ENCODE data around the gene KATNAL1.

GRCh38 chr13:30321256-30321655 lies 13.9 kb upstream of the KATNAL1 start:
- no peak for TF ChIP-seq POLR2A (IDR thresholded peaks at IDR 0.05; ENCODE audit: low read length)
- no peak for TF ChIP-seq GATA1 (IDR thresholded peaks at IDR 0.05; ENCODE audit: low read depth, low read length)

All from erythroblast (primary cell).